NAMALWA (cell line): Measurements from ENCODE around the gene CABLES1.

Source experiments
- DNase-seq: peaks from one replicate; pipeline ENCODE4 v3.0.0-alpha.2; 2015; ENCODE audit warnings: low spot score

CABLES1 gene

DNA sequence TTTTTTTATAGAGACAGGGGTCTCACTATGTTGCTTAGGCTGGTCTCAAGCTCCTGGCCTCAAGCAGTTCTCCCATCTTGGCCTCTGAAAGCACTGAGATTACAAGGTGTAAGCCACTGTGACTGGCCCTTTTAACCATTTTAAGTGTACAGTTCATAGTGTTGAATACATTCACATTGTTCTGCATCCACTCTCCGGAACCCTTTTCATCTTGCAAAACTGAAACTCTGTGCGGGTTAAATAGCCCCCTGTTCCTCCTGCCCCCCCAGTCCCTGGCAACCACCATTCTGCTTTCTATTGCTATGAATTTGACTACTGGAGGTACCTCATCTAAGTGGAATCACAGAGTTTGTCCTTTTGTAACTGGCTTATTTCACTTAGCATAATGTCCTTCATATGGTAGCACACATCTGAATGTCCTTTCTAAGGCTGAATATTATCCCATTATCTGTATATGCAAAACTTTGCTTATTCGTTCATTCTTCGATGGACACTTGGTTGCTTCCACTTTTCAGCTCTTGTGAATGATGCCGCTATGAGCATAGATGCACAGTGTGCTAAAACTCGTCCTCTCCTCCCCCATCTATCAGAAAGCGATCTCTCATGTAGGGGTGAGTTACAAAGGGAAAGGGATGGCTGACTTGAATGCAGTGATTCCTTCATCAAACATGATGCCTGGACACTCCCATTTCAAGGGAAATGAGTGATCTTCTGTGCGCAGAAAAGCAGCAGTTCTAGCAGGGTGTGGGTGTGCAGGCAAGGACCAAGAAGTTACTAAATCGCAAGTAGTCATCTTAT is 30.2 kb downstream of the CABLES1 start:
- DNase-seq = no peak

DNA sequence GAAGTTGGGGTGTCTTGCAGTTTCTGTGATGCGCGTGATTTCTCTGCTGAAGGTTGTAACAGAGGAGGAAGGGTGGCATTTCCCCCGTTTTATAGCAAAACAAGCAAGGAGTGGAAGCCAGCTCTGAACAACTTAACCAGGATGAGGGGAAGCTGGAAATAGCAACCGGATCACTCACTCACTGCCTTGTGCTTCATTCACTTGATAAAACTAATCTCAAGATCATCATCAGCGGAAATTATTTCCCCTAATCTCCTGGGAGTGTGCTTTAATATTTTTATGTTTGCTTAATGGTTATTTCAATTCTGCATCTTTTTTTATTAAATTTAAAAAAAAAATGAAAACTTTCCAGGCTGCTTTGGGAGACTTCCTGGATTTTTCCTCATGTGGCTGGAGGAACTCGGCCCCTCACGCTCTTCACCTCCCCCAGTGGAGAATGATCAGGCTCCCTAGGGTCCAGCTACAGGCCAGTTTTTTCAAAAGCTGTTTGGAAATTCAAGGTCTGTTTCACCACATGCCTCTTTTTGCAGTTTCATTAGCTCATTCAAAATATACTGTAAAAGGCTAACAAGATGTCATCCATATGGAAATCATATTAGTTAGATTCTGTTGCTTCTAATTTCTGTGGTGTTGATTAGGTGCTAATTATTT is 31.7 kb downstream of the CABLES1 start:
- no peak for DNase-seq

DNA sequence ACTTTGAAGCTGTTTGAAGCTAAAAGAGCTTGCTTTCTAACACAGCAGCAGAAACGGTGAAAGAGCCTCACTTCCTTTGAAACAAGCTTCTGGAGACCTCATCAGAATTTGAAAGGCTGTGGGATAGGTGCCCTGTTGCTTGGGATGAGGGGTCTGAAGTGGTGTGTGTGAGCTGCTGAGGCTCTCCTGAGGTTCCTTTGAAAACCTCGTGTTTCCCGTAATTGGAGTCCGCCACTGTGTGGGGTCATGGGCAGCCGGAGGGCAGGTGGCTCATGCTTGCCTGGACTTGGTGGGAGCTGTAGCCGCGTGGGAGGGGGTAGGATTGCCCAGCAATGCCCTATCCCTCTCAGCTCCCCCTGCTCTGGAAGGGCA is 34.4 kb downstream of the CABLES1 start:
- DNase-seq = no peak

DNA sequence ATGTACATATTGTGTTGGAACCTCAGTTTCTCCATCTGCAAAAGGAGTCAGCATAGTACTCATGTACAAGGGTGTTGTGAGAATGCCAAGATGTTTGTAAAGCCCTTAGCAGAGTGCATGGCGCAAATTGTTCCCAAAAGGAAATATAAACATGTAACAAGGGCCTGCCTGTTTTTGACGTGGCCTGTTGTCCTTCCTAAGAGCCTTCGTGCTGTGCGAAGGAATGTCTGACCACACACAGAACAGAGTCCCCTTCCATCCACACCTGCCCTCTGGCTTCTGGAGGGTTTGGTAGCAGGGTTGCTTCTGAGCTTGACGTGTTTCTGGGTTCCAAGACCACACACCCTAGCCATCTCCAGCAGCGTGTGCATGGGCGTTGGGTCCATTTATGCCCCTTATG is 34.9 kb downstream of the CABLES1 start:
- DNase-seq = no peak

DNA sequence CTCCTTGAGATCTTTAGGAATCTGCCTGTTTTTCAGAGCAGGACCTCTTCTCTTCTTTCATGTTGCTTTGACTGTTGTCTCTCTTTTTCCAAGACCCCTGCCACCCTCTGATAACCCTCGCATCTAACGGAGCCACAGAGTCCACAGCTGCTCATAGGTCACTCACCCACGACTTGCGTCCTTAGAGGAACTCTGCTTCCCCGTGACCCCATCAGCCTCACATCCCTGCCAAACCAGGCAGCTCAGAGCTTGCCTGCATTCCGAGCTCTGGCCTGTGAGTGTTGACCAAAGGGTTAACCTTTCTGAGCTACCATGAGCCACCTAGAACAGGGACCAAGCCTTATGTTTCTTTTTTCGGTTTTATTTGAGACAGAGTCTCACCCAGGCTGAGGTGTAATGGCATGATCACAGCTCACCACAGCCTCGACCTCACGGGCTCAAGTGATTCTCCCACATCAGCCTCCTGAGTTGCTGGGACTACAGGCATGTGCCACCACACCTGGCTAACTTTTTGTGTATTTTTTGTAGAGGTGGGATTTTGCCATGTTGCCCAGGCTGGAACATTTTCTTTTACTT is 36.4 kb downstream of the CABLES1 start:
- DNase-seq = no peak

DNA sequence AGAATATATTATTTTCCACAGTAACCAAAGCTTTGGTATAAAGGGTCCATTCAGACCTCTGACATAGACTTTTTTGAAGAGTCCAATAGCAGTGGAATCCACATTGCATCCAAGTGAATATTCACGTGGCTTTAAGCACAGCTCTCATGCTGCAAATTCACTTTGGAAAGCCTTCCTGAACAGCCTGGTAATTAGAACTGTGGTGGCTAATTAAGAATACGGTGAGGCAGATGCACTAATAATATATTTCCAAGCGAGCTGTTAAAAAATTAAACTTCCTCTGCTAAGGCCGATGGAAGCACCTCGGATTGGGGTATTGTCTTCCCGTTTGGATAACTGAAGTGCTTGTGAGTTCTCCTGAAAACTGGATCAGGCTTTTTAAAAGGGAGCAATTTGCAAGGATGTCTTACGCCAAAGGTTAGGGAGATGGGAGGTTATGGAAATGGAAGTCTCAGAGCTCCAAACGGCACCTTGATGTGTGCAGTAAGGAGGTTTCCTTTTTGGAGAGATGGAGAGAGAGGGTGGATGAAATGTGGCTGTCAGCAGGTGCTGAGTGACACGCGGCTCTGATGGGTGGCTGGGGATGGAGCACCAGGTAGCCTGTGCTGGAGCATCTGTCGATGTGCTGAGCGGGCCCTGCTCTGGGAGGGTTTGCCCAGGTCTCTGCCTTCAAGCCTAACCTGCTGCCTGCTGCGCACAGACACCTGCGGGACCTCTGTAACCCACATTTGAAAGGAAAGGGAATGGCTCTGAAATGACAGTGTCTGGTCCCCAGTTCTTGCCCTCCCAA is 37.5 kb downstream of the CABLES1 start:
- DNase-seq = no peak

DNA sequence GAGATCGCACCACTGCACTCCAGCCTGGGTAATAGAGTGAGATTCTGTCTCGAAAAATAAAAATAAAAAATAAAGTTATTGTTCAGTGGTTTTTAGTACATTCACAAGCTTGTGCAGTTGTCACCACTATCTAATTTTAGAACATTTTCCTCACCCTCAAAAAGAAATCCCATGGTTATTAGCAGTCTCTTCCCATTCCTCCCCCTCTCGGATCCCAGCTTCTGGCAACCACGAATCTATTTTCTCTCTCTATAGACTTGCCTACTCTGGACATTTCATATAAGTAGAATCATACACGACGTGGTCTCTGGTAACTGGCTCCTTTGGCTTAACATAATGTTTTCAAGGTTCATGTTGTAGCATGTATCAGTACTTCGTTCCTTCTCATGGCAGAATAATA is 38.6 kb downstream of the CABLES1 start:
- no peak for DNase-seq

DNA sequence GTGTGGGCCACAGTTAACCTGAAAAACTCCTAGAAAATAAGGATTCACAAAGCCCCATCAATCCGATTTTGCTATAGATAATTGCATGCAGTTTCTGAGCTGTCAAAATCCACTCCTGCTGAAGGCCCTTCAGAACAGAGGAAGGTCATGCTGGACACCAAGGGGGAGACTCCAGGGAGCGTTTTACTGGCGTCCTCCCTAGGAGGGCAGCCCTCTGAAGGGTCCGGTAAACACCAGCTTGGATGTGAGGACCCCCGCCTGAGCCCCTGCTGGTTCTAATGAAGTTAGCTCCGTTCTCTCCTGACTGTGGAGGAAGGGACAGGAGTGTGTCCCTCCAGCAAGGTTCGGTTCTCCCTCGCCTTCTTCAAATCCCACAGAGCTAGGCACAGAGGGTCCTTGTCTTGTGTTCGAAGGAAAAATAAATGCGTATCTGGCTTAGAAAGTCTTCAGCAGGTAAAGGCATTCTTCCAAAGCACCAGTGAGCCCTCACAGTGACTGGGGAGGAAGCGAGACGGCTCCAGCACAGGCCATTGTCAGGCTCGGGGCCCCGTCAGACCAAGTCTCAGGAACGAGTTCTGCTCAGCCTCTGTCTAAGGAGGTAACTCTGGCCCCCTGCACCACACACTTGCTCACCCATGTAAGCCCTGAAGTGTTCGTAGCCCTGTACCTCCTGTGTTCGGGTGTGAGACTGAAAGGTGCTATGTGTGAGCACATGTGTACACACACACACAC is 41.6 kb downstream of the CABLES1 start:
- DNase-seq = no peak

DNA sequence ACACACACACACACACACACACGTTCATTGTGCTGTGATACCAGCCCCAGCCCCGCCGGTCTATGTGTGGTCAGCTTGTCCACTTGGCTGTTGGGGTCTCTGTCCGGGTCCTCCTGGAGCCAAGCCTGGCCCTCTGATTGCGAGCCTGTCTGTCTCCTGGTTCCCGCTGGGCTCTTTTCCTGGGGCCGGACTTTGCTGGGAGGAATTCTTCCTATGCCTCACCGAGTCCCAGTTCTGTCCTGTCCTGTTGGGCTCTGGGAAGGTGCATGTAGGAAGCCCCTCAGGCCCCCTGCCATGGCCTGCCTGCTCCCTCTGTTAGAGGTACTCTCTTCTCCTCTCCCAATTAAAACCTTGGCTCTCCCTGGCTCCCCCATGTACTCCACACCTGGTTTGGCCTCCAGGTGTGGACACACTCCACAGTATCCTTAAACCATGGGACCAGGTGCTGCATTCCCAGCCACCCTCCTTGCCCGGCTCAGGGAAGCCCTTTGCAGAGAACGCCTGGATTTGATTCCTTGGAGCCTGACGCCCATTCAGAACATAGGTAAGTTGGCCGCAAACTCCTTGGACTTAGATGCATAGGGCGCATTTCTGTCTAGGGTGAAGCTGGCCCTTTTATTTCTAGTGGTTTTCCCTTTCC is 42.3 kb downstream of the CABLES1 start:
- DNase-seq = no peak

DNA sequence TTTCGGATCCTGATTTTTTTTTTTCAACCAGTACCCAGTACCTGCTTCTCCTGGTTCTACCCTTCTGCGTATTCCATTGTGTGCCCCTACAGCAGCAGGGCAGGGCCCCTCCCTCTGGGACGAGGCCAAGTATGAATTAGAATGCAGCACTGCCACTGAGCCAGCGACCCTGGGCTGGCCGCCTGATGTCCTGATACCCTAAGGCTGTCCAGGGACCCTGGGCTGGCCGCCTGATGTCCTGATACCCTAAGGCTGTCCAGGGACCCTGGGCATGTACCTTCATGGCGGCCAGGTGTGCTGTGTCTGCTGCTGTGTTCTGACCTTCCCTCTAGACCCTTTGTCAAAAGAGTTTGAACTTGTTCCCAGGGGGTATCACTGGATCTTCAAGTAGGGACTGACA is 42.9 kb downstream of the CABLES1 start:
- DNase-seq = no peak

DNA sequence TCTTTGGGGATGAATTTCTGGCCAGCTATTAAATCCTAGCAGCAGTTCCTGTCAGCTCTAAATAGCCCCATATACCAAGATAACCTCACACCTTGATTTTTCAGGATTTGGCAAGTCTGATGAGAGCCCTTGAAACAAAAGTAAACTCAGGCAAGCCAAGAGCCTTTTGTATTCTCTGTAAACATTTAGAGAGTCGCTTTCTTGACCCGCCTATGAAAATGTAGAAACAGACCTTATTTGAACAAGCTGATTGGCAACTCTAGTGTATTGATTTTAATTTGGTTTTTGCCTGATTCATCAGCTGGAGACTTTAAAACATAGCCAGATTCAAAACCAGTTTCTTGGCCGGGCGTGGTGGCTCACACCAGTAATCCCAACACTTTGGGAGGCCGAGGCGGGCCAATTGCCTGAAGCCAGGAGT is 43.4 kb downstream of the CABLES1 start:
- DNase-seq = no peak

DNA sequence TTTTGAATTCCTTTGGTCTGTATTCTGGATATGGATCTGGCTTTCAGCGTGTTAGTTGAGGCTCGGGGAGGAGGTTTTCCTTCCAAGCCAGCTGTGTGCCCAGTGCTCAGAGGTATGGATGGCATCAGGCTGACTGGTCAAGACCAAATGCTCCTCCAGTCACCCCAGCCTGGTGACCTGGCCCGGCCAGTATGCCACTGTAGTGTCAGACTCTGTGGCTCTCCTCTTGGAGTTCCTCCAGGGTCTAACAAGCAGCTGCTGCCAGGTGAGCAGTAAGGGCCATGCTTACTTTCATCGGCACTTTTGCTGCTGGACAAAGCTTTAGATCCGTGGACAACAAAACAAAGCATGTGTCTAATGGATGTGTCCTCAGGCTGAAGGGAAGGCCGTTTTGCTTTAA is 44.1 kb downstream of the CABLES1 start:
- no peak for DNase-seq

DNA sequence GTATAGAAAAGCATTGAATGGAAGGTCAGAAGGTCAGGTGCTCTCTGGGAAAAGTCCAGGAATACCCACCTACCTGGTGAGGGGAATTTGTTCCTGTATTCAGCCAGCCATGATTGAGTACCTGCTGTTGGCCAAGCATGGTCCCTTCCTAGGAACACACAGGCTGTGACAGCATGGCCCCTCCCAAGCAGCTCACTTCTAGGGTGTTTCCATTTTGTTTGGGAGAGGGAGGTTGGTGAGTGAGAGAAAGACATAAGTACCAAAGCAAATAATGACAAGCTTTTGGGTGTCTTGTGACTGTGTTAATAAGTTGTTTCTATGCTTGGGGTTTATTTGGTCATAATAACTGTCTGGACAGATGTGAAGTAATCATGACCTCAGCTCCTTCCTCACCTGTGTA is 46.3 kb downstream of the CABLES1 start:
- DNase-seq = no peak

DNA sequence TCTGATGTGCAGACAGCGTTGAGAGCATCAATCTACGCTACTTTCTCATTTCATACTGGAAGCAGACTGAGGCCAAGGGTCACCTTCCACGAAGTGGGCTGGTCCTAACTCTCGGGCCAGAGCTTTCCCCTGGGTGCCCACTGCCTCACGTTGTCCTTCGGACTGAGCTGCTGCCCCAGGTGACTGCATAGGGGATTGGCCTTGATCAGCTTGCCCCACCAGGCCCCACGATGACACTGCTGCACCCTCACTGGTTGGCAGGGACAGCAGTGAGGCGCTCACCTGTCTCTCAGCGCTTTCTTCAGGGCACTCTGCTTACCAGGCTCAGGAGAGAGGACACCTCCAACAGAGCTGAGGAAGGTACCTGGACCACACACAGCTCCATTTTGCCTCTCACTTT is 47.3 kb downstream of the CABLES1 start:
- no peak for DNase-seq

DNA sequence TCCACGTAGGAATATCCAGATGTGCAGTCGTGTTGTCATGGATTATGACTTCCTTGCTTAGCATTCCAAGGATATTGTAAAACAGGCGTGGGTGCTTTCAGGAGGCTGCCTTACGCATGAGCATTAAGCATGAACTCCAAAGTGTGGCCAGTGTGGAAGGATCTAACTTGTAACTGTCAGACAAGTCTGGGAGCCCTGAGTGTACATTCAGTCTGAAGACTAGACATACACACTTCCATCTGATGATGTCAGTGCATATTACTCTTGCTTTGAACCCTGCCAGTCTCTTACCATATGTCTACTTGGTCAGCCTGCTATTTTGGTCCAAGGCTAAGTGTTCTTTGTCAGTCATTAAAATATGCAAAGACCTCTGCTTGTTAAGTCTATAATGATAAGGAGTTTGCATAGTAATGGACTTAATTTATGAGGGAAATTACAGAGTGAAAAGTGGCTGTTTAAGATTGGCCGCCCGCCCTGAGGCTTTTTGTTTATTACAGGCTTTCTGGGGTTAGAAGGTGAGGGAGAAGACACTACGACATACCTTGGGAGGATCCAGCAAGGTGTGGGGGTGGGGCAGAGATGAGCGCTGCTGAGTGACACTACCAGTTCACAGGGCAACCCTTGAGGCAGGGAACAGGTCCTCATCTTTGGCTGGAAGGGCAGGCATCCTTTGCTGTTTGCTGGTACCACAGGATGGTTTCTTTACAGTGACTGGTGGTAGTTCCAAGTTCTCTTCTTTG is 48.3 kb downstream of the CABLES1 start:
- no peak for DNase-seq

DNA sequence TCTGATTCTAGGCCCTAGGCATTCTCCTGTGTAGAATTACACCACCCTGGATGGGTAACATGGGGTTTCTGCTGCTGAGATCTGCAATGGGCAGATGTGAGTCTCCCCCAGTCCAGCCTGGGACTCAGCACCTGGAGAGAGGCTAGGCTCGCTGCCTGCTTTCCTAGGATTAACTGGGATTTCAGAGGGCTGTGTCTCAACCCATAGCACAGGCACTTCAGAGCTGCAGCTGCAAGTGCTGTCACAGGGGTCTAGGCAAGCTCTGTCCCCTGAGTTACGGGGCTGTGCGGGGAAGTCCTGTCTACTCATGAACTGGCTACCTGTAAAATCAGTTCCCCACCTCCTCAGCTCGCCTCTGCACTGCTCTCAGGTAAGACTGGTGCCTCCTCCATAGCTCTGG is 51.5 kb downstream of the CABLES1 start:
- DNase-seq = no peak

DNA sequence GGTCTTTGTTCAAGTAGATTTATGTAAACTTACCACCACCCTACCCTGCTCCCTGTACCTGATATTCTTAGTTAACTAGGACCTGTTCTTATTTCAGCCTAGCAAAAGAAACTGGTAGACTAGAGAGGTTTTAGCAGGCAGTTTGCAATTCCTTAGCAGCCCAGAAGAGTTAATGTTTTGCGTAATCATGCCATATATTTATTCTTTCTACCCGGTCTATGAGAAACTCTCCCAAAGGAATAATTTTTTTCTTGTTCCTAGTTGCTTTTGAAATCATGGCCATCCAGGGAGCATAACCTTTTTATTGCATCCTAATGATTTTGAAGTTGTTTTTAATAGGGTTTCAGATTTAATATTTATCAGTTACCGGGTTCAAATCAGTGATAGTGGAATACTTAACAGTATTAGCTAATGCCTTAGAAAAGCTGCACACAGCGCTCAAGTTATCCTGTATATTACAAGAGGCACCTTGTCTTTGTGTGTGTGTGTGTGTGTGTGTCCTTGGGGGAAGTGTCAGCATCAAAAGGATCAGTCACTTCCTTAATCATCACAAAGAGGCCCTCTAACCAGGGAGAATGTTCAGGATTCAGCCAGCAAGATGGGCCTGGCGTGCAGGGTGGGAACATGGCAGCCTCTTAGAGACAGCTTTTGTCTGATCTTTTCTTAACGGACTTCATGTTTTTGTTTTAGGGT is 52.9 kb downstream of the CABLES1 start:
- no peak for DNase-seq

DNA sequence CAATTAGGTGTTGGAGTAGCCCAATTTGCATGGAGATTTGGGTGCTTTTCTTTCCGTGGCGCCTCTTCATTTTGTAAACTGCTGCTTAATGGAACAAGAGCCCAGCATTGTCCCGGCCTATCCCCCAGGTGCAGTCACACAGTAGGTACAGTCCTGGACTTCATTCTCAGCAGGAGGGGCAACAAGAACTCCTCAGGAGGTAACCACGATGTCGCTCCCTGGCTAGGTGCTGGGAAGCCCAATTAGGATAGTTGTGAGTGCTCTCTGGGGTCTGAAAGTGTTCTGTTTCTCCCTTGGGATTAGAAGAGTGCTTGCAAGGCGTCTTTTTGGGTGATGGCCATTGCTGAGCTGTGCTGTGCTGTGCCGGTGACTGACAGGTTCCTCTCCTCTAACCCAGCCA is 53.8 kb downstream of the CABLES1 start:
- no peak for DNase-seq

DNA sequence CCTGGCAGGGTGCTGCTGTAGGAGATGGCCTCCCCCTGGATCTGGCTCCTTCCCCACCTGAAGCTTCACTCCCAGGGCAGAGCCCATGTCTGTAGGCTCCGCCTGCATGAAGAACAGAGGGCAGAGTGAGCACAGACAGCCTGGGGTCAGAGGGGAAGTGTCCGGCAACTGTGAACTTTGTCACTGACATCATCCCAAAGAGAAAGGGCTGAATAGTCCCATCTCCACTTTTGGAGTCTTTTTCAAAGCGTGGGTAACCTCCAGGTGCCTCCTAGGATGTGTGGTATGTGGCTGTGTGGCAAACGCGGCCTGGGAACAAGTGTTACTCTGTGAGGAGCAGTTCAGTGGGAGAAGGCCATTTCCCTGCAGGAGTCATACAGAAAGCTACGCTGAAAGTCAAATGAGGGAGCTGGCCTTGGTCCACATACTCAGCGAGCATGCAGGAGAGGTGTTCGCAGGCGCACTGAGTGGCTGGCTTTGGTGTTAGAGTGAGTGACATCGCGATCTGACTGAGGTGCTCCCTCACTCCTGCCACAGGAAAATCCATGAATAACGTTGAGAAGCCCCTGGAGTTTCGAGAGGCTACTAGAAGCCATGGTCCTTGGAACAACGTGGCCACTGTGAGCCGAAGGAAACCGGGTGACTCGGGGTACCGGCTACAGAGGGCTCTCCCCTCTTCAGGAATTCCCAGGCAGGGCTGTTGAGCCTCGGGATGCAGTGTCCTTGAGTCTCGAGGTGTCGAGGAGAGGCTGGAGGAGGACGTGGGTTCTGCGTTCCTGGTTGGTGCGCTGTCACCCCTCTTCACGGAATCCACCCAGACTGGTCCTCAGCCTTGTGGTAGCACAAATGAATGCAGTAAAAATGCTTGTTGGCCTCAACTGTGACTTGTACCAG is 54.7 kb downstream of the CABLES1 start:
- DNase-seq = no peak
